ENCODE measurements around the gene PRCD.
"Not testable (repeated sequence)": the region's sequence is repeated elsewhere in the genome, so short reads cannot be mapped to it uniquely, and the experiment has no call there.

PRCD gene

GRCh38 chr17:76528528-76529223 lies 11.2 kb upstream of the PRCD start:
- DNase-seq: no peak

DNA sequence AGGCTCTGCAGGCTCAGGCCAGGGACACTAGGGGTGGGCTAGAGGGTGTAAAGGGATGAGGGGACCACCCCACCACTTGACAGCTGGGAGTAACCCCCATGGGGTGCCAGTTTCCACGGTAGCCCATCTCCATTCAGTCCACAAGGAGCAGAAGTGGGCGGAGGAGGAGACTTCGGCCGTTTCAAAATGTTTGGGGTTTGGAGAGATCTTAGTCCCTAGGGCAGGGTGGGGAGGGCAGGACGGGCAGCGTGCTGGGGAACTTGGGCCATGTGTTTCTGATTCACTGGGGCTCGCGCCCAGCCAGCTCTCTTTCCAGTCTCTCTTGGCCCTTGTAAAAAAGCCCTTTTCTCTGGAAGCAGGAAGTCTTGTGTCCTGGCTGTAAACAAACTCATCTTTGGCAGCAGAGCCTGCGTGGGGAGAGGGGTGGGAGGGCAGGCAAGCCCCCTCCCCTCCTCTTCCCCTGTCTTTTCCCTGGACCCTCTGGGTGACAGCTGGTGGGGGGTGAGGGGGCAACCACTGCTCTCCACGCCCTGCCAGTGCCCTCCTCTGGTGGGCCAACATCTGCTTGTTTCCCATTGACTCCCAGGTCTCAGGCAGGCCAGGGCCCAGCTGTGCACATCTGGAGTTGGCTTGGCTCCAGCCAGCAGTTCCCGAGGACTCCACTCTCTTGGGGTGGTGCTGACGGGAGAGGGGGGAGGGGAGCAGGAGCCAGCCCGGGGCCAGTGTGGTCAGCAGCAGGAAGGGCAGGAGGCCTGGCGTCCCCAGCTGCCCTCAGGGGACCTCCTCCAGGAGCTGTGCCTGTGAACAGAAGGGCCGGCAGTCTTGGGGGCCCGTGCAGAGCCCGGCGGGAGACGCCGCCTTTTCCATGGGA lies 10.4 kb upstream of the PRCD start:
- no peak for DNase-seq

- no peak for DNase-seq
Observed at GRCh38 chr17:76530095-76530723, 9.6 kb upstream of the PRCD start.

- DNase-seq: no peak
Observed at GRCh38 chr17:76530811-76531485, 8.9 kb upstream of the PRCD start.

GRCh38 chr17:76531486-76532038 lies 8.3 kb upstream of the PRCD start:
- no peak for DNase-seq

DNA sequence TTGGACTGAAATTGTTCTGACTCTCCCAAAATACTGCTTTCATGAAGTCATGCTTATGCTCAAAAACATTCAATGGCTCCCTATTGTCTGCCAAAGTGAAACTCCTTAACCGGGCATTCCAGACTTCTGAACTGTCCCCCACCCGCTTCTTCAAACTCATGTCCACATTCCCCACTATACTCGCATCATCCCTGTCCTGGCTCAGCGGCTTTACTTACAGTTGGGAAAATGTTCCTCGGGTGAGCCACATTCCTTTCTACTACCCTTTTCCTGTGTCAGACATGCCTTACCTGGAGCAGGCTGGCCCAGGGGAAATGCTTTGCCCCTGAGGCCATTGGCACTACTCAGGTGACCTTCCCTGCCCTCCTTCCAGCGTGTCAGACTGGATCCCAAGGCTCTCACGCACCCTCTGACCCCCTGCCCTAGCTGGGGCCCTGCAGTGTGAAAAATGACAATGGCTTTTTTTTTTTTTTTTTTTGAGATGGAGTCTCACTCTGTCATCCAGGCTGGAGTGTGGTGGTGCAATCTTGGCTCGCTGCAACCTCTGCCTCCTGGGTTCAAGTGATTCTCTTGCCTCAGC lies 7.7 kb upstream of the PRCD start:
- DNase-seq: no peak

DNA sequence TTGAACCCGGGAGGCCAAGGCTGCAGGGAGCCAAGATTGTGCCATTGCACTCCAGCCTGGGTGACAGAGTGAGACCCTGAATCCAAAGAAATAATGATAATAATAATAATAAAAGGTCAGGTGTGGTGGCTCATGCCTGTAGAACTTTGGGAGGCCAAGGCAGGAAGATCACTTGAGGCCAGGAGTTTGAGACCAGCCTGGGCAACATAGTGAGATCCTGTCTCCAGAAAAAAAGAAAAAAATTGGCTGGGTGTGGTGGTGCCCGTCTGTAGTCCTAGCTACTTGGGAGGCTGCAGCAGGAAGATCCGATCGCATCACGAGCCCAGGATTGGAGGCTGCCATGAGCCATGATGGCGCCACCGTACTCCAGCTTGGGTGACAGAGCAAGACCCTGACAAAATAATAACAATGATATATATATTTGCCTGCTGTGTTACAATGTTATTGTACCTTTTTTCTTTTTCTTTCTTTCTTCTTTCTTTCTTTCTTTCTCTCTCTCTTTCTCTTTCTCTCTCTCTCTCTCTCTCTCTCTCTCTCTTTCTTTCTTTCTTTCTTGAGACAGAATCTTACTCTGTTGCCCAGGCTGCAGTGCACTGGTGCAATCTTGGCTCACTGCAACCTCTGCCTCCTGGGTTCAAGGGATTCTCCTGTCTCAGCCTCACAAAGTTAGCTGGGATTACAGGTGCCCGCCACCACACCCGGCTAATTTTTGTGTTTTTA lies 6.0 kb upstream of the PRCD start:
- not testable (repeated sequence) for DNase-seq

- DNase-seq: no peak
Observed at GRCh38 chr17:76534831-76535732, 4.8 kb upstream of the PRCD start.

- DNase-seq: no peak
Observed at GRCh38 chr17:76535788-76536510, 3.9 kb upstream of the PRCD start.

DNA sequence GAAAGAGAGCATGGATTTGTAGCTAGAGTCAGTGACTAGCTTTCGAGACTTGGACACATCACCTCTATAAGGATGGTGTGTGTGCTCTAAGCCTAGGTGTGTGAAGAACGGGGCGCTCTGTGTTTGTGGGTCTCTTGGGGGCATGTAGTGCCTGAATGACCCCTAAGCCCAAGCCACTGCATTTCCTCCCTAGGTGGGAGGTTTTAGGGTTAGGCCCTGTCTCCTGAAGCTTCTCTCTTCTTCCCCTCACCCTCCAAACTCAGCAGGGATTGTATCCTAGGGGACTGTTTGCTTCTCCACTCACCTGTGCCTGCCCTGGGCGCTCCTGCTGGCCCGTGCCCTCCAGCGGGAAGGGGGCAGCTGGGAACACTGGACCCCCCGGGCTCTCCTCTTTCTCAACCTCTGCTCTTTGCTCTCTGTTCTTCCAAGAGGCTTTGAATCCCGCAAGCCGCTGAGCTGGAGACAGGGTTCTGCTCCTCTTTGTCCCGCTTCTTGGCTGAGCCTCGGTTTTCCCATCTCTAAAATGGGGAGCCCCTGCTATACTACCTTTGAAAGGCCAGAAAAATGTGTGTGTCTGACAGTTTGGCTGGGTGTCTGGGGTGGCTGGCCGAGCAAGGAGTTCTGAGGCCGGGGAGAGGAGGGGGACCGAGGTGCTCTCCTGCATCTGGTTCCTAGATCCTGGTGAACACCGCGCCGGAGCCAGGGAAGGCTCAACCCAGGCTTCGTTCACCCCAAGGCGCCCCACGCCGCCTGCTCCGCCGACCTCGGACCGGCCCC lies 3.1 kb upstream of the PRCD start:
- DNase-seq: no peak

DNA sequence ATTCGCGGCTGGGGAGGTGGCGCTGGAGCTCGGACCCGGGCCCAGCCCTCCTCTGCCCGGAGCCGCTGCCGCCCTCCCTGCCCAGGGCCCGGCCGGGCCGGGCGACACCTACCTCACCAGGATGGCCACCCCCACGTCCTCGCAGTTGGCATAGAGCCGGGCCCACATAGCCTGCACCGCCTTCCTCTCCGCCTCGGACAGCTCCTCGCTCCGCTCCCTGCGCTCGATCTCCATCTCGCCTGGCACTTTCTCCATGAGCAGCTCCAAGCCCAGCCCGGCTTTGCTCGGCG lies 2.6 kb upstream of the PRCD start:
- no peak for DNase-seq

DNA sequence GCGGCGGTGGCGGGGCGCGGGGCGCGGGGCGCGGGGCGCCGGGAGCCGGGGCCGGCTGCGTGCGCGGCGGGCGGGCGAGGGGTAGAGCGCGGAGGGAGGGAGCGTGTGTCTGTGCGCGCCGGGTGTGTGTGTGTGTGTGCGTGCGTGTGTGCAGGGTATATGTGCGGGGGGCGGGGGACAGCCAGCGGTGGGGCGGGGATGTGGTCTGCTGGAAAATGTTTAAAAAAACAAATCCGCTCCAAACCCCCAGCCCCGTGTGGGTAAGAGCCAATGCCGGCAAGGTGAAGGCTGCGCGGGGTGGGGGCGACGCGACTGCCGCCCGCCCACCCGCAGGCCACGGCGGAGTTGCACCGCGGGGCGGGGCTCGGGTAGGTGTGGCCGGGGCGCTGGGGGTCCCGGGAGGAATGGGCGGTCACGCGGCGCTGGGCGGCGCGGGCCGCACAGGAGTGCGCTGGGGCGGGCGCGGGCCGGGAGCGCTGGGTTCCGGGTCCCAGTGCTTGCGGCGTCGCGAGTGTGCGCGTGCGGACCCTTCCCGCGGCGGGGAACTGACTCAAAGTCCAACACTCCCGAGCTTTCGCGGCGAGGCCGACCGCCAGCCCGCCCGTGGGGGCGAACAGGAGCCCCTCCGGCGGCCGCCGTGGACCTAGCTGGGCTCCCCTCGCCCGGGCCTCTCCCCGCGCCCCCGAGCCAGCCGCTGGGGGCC lies 2.1 kb upstream of the PRCD start, which contains the start of gene CYGB:
Gene CYGB, minus strand, starts transcription at position 132 of the 703 bp plus-strand sequence. CDS start 167 bp downstream, outside the sequence.
- DNase-seq: no peak

- DNase-seq: no peak
Observed at GRCh38 chr17:76538281-76538931, 1.4 kb upstream of the PRCD start.

GRCh38 chr17:76538941-76539570 lies 788 bp upstream of the PRCD start:
- DNase-seq: no peak

DNA sequence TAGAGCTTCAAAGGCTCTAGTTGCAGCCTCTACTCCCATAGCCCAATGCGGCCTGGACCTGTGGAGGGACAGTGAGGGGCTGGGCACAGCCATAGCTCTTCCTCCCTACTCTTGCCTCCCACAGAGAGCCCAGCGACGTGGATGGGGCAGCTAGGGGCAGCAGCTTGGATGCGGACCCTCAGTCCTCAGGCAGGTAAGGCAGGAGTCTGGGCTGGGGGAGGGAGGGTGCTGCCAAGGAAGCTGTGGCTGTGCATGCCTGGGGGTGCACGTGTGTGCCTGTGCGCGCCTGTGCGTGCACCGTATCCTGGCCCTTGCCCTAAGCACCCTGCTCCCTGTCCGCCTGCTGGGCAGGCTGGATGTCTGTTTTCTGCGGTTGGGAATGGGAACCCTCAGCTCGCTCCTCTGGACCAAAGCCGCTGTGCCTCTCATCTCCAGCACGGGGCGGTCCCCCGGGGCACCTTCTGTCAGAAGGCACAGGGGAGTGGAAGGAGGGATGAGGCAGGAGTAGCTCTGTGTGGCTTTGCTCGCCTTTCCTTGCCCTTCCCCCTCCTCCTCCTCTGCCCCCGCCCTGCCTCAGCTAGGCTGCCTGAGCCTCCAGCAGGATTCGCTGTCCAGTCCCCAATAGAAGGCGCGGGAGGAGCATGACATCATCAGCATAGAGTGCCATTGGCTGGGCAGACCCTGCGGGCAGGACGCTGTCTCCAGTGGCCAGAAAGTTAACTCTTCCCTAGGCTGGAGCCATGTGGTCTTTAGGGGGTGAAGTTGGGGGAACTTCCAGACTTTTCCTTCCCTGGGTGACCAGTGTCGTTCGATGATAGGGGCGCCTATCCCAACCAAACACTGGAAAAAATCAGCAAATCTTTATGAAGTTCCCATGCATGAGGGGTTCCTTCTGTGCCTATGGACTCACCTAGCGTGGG lies 797 bp downstream of the PRCD start:
- peak; percentile 39 for DNase-seq

GRCh38 chr17:76541739-76542454 lies 2.1 kb downstream of the PRCD start:
- no peak for DNase-seq
